Thyroid gland (tissue), 4 donors: ENCODE results near the gene ATP1A4.

Source experiments
- CTCF ChIP-seq, 6 experiments: fragments of 200-600 bp in 3 of 6; fragments of 450-650 bp in 3 of 6; sonication (generic) in 3 of 6; IDR thresholded peaks; one replicate each; pipeline ENCODE4 v1.5.1; 2016 to 2019; ENCODE audit warnings: antibody characterized with exemption in 6 of 6, mild to moderate bottlenecking in 2 of 6, inconsistent platforms in 1 of 6, moderate library complexity in 1 of 6
- POLR2A ChIP-seq, 2 donors: fragments of 450-650 bp; IDR thresholded peaks; one replicate each; pipeline ENCODE4 v1.6.1; 2017; ENCODE audit warnings: antibody characterized with exemption in 2 of 2, mild to moderate bottlenecking in 2 of 2, moderate library complexity in 1 of 2

- no peak for TF ChIP-seq CTCF (IDR thresholded peaks at IDR 0.05)
- no peak for TF ChIP-seq POLR2A (IDR thresholded peaks at IDR 0.05)
Observed at GRCh38 chr1:160164121-160164520, 12.7 kb downstream of the ATP1A4 start.
